GM10248 (cell line): ENCODE results near the gene MEIS1.

Experiments used
- CTCF ChIA-PET: fragments of 300-600 bp; sonication (Branson Sonifier 250); formaldehyde crosslinking; extraction: SDS; loops from one replicate; lab custom pipeline; 2021; ENCODE audit warnings: antibody characterized with exemption; lab: Yijun Ruan, JAX
- POLR2A ChIA-PET: fragments of 350-650 bp; sonication (Branson Sonifier 250); formaldehyde crosslinking; extraction: SDS; loops from one replicate; lab custom pipeline; 2020; ENCODE audit warnings: antibody characterized with exemption; lab: Yijun Ruan, JAX
- DNase-seq: peaks from one replicate; pipeline ENCODE4 v3.0.0; 2012; ENCODE audit errors: extremely low spot score
- CTCF ChIP-seq: IDR thresholded peaks from 2 replicates; pipeline ENCODE4 v1.5.1; 2012; ENCODE audit warnings: mild to moderate bottlenecking, low read depth; ENCODE audit errors: extremely low read depth, missing control alignments, control extremely low read depth

Gene MEIS1

GRCh38 chr2:66496670-66497420 is 61.9 kb downstream of the MEIS1 start:
- no peak for TF ChIP-seq CTCF
- ChIA-PET CTCF (interaction anchor here (1.5 kb wide), 1 partner anchor 7 kb away, joined by 4 read pairs; no protein-coding TSS in a partner anchor), POLR2A (no interaction called here)
- no peak for DNase-seq

DNA sequence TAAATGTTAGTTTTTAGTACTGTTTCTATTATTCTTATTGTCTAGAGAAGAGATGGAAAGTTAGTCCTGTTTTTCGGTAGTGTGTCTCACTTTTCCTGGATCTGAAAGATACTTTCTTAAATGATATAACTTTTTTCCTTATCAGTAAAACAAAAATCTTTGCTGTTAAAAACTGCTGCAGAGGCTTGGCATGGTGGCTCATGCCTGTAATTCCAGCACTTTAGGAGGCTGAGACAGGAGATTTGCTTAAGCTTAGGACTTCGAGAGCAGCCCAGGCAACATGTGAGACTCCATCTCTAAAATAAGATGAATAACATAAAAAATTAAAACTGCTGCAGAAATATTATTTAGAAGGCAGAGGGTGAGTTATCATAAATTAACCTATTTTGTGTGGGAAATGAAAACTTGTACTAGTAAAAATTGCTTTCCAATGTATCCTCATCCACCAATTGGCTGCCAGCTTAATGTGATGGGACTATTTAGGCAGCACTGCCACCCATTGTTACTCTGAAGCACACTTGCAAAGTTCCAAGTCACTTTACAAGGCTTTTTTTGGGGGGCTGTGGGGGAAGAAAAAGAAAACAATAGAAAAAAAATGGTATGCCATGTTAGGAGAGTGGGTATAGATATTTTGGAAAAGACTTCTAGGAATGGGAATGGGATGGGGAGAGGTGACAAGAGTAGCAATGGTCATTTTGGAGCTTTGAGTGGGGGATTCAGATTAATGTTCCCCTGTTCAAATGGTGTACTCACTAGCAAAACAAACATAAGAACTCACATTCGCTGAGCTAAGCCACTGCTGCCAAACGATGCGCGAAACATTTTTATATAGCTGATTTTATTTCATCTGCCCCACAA is 62.7 kb downstream of the MEIS1 start:
- no peak for TF ChIP-seq CTCF
- ChIA-PET CTCF (interaction anchor here (1.2 to 1.6 kb wide), 4 partner anchors 8 to 23 kb away, joined by 3 to 5 read pairs (median 4); no protein-coding TSS in a partner anchor), POLR2A (no interaction called here)
- DNase-seq, result no peak

DNA sequence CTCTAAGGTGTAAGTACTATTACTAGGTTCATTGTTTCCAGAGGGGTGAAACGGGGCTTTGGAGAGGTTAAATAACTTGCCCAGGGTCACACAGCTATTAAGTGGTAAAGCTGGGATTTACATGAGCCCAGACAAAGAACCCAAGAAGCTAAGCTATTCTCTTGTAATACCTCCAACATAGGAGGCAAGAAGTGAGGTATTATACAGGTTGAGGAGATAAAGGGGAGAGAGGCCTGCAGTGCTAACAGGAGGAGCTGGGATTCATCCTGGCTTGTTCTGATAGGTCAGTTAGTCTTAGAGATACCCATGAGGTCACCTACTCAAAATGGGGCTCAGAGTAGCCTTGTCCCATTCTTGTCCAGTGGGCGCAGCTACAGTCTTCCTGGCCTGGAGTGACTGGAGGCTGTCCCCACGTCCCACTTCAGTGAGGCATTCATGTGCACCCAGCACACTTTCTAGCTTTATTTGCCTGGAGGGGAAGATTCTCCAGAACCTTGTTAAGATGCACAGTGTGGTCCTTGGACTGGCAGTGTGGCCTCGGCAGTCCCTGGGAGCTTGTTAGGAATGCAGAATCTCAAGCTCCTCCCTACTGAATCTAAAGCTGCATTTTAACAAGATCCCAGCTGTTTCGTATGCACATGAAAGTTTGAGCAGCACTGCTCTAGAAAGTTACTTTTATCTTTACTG is 63.5 kb downstream of the MEIS1 start:
- CTCF ChIA-PET, result interaction anchor here (1.2 to 1.6 kb wide), 4 partner anchors 9 to 22 kb away, joined by 3 to 5 read pairs (median 4); no protein-coding TSS in a partner anchor
- POLR2A ChIA-PET, result no interaction called here
- no peak for DNase-seq
- no peak for TF ChIP-seq CTCF

GRCh38 chr2:66501267-66501666 is 66.3 kb downstream of the MEIS1 start:
- CTCF ChIA-PET, result no interaction called here
- POLR2A ChIA-PET, result no interaction called here
- no peak for TF ChIP-seq CTCF
- no peak for DNase-seq

- no peak for DNase-seq
- CTCF ChIA-PET, result interaction anchor here (1.3 kb wide), 1 partner anchor 14 kb away, joined by 3 read pairs; no protein-coding TSS in a partner anchor
- POLR2A ChIA-PET, result no interaction called here
- no peak for TF ChIP-seq CTCF
These were observed 71.3 kb downstream of the MEIS1 start for GRCh38 chr2:66506265-66506664.

- CTCF ChIA-PET, result interaction anchor here (1.0 kb wide), 1 partner anchor 9 kb away, joined by 4 read pairs; no protein-coding TSS in a partner anchor
- DNase-seq, result no peak
- POLR2A ChIA-PET, result no interaction called here
- no peak for TF ChIP-seq CTCF
These were observed 72.8 kb downstream of the MEIS1 start for GRCh38 chr2:66507673-66508201.
